LoVo (cell line): ENCODE measurements around the gene RPS6KC1.
"Not testable (repeated sequence)": the region's sequence is repeated elsewhere in the genome, so short reads cannot be mapped to it uniquely, and the experiment has no call there.

Experiments used
- DNase-seq: peaks from one replicate; pipeline ENCODE4 v3.0.0-alpha.2; 2016; ENCODE audit warnings: low spot score

RPS6KC1 gene

GRCh38 chr1:213054733-213055591 is 3.9 kb downstream of the RPS6KC1 start:
- DNase-seq = no peak

GRCh38 chr1:213055767-213056166 is 4.7 kb downstream of the RPS6KC1 start:
- no peak for DNase-seq

GRCh38 chr1:213057264-213058059 is 6.4 kb downstream of the RPS6KC1 start:
- no peak for DNase-seq

DNA sequence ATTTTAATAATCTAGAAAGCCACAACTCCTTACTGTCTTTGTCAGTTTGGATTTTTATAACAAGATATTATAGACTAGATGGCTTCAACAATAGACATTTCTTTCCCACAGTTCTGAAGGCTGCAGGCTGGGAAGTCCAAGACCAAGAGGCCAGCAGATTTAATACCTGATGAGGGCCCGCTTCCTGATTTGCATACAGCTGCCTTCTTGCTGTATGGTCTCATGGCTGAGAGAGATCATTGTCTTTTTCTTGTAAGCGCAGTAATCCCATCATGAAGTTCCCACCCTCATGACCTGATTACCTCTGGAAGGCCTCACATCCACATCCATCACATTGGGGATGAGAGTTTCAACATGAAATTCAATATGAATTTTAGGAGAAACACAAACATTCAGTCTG is 9.8 kb downstream of the RPS6KC1 start:
- no peak for DNase-seq

DNA sequence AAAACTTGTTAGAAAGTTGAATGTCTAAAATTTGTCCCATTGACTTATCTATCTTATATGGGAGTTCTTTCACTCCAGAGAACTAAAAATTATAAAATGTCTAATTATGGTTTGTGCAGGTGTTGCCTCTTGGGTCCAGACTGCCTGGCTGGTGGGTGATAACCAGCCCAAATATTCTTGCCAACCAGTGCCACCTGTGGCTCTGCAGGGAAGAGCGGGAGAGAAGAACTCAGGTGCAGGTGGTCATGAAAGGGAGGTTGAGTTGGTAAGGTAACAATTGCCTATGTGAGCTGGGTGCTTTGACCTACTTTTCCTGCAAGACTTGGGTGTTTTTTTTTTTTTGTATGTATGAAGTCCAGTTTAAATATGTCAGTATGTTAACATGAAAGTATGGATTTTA is 10.2 kb downstream of the RPS6KC1 start:
- DNase-seq = no peak

GRCh38 chr1:213065800-213066199 is 14.8 kb downstream of the RPS6KC1 start:
- no peak for DNase-seq

DNA sequence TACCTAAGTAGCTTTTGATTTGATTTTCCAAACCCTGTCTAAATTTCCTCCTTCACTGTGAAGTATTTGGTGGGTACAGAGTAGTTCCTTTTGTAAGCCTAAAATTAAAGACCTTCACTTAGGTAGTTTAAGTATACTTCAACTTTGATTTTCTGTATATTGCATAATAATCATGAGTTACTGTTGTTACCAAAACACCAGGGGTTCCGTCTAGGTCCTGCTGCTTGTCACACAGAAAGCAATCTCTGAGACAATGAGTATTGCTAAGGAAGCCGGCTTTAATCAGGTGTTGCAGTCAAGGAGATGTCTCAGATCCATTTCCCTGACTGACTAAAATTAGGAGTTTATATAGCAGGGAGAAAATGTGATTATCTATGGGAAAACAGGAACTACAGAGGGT is 15.3 kb downstream of the RPS6KC1 start:
- DNase-seq = no peak

DNA sequence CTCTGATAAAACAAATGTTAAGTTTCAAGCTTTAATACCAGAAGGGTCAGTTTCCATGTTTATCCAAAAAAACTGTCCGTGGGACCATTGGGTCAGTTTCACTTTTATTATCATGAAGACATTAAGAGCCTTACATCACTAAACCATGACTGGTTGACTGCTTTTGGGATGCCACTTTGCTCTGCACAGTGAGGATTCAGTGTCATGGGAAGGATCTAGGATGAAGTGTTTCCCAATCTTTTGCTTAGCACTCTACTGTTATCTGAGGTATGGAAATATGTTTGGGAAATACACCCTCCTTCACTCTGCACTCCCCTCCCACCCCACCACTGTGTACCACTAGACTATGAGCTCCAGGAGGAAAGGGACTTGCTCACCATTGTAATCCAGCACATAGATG is 16.3 kb downstream of the RPS6KC1 start:
- DNase-seq = no peak

DNA sequence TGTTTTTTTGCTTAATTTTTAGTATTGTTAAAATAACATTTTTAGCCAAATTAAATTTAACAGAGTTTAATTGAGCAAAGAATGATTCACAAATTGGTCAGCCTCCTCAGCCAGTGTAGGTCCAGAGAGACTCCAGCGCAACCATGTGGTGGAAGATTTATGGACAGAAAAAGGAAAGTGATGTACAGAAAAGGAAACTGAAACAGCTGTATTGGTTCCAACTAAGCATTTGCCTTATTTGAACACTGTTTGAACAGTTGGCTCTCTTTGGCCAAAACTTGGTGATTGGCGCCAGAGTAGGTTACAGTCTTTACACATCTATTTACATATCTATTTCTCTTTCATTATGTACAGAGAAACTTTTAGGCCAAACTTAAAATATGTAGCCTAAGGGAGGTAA is 19.4 kb downstream of the RPS6KC1 start:
- no peak for DNase-seq

DNA sequence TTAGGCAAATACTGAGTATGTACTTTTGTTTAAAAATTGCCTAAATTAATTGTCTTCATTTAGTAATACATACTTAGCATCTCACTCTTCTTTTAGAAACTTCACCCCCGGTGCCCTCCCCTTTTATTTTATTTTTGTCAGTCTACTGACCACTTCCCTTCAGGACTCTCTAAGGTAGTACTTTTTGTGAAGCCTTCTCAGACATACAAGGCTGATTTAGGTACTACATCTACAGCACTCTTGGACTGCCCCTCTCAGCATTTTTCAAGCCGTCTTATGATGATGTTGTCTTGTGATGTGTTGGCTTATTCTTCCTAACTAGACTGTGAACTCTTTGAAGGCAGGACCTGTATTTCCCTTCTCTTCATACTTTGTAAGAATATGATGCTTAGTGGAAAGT is 24.7 kb downstream of the RPS6KC1 start:
- no peak for DNase-seq

GRCh38 chr1:213082420-213083111 is 31.5 kb downstream of the RPS6KC1 start:
- DNase-seq = no peak

- peak; percentile 12 for DNase-seq
These were observed 32.0 kb downstream of the RPS6KC1 start for GRCh38 chr1:213083112-213083445.

GRCh38 chr1:213087911-213088310 is 36.9 kb downstream of the RPS6KC1 start:
- no peak for DNase-seq

- DNase-seq = no peak
These were observed 39.1 kb downstream of the RPS6KC1 start for GRCh38 chr1:213089924-213090677.

- DNase-seq = no peak
These were observed 43.4 kb downstream of the RPS6KC1 start for GRCh38 chr1:213094446-213094845.

DNA sequence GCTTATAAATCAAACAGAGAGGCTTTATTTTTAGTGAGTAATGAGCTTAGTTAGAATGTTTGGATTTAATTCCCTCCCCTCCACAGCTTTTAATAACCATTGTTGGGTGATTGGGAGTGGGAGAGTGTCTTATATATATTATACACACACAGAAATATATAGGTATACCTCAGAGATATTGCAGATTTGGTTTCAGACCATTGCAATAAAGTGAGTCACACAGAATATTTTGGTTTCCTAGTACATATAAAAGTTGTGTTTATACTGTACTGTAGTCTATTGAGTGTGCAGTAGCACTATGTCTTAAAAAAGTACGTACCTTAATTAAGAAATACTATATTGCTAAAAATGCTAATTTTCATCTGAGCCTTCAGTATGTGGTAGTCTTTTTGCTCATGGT is 44.4 kb downstream of the RPS6KC1 start:
- no peak for DNase-seq

DNA sequence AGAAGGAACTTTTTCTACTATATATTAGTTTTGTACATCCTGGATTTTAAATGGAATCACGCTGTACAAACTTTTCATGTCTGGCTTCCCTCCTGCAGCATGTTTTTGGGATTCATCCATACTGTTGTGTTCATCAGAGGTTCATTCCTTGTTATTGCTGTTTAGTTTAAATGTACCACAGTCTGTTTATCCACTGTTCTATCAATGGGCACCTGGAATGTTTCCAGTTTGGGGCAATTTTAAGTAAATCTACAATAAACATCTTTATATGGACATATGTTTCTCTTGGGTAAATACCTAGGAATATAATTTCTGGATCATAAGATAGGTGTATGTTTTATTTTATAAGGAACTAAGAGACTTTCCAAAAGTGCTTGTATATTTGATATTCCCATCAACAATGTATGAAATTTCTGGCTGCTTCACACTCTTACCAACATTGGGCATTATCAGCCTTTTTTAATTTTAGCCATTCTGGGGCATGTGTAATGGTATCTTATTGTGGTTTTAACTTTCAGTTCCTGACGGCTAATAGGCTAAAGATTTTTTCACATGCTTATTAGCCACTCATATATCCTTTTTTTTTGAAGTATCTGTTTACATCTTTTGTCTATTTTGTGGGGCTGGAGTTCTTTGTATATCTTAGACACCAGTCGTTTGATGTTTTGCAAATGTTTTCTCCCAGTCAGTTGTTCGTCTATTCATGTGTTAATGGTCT is 48.8 kb downstream of the RPS6KC1 start:
- no peak for DNase-seq

DNA sequence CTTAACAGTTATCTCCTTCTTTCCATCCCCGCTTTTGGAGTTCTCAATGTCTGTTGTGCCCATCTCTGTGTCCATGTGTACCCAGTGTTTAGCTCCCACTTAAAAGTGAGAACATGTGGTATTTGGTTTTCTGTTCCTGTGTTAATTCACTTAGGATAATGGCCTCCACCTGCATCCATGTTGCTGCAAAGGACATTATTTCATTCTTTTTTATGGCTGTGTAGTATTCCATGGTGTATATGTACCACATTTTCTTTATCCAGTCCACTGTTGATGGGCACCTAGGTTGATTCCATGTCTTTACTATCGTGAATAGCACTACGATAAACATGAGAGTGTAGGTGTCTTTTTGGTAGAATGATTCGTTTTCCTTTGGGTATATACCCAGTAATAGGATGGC is 49.5 kb downstream of the RPS6KC1 start:
- DNase-seq = not testable (repeated sequence)

DNA sequence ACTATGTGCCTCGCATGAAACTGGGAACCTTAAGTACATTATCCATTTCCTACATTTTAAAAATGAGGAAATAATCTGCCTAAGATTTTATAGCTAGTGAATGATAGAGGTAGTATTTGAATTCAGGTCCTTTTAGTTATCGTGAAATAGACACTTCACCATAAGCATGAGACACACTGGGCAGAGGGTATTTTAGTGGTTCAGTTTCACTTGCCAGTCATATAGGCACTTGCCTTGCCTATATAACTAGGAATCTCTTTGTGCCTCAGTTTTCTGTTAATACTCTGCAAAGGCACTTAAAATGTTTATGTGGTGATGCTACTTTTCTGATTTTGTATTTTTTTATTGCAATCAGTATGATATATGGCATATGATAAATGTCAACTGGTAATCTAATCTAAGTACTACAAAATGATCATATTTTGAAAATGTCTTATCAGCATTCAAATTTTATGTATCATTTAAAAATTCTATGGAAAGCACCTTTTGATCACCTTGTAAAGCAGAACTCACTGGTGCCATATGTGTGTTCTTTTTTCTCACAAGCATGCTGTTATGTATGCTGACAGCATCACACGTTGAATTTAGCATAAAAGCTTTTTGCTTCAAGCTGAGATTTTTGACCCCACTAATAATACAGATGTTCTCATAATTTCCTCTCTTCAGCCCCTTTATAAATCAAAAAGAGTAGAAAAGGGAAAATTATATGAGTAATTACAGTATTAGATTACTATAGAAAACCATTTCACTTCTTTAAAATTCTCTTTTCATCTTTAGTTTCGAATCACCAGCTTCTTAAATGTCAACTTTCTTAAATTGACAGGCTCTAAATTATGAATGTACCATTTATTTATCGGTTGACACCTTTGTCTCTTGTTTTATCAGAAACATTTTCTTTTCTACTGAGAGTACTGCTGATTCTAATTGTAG is 52.6 kb downstream of the RPS6KC1 start:
- DNase-seq = no peak

GRCh38 chr1:213104604-213105003 is 53.6 kb downstream of the RPS6KC1 start:
- no peak for DNase-seq
